ENCODE data around the gene SNRK. TPM values are rescaled to one million over a fixed set of nuclear protein-coding genes. Genes with fewer than 3 reads are reported as not detected.
A peak's percentile ranks its signal among the peaks of the same experiment; 100 is the strongest.

The SNRK gene
- total and polyA plus RNA-seq, 2 of the 13 experiments (the other 11 are each of a cell fraction or from before 2014, with no cell fraction given), result 11.4 to 16.1 TPM

DNA sequence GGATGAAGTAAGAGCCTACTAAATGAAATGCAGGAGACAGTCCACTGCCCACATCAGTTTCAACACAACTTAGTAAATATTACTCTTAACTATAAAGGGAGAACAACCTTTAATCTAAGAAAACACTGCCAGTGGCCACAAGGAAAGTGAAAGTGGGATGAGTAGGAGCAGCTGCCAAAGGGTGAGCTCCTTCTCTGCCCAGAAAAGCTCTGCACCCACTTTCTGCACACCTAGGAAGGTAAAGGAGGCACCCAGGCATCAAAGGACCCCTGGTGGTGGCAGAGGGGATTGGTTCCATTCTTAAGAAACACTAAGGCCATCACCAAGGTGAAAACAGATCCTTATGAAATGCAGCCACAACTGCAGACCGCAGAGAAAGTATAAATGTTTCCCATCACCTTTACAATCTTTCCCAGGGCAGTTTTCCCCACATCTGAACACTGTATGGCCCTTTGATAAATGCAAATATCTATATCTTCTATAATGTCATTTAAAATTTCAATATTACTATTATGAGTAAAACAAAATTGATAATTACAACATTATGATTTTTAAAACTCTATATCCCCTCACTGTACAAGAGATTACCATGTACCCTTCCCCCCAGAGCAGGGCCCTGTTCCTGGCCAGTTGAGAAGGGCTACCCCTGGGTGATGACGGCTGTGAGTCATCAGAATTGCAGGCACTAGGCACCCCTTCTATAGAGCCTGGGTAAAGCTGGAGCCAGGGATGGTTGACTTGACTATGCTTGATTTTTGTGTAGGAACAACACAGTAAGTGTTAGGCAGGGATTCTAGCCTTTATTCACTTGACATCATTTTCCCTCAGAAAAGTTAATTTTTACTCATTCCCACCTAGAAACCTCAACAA lies 92.0 kb downstream of the SNRK start (continued):
- TF ChIP-seq HNRNPL (IDR thresholded peaks at IDR 0.05; ENCODE audit: low read depth, low read length), result no peak
- TF ChIP-seq RARA (CRISPR knock-in tag; IDR thresholded peaks at IDR 0.05), result no peak
- TF ChIP-seq STAG1 (CRISPR knock-in tag; IDR thresholded peaks at IDR 0.05), result peak; percentile 82
- no peak for TF ChIP-seq ZNF737 (CRISPR knock-in tag; IDR thresholded peaks at IDR 0.05; ENCODE audit: borderline replicate concordance)
- TF ChIP-seq PBX3 (CRISPR knock-in tag; IDR thresholded peaks at IDR 0.05; ENCODE audit: borderline replicate concordance), result no peak
- TF ChIP-seq IKZF1 (IDR thresholded peaks at IDR 0.05), result no peak
- no peak for TF ChIP-seq RBFOX2 (IDR thresholded peaks at IDR 0.05; ENCODE audit: low read depth, low read length)

- POLR2A ChIA-PET, result no interaction called here
- no peak for FAIRE-seq
- H3K27me3 ChIP-seq (ENCODE audit: control insufficient read depth in 1 of 2, insufficient read depth in 2 of 2, low read length in 2 of 2), result no peaks in the 10 kb centered on the region
- H3K4me1 ChIP-seq (ENCODE audit: insufficient read depth, low read length), result no peaks in the 10 kb centered on the region; the same call in 1 of the 2 replicates
- H3K4me3 ChIP-seq (replicated peaks in 1 of 3; ENCODE audit: insufficient read depth in 1 of 3, low read depth in 2 of 3, low read length in 3 of 3), result no peak overlapping the region
- WGBS (ENCODE audit: low lambda C conversion rate), result 81% methylated on average over 3 of the region's 3 CpGs
- no peak overlapping the region for H2AFZ ChIP-seq (ENCODE audit: low read length)
- in situ Hi-C loops (cut with HindIII; ENCODE audit: extremely low pct_ligation_motif_present, low pct_unique_long_range_greater_than_20kb), result loop anchor here (5.0 kb wide), 1 partner anchor 157 kb away; no protein-coding TSS in a partner anchor
- CTCF ChIA-PET (ENCODE audit: low intra/inter-chr PET ratio, low total read pairs), result no interaction called here
- DNase-seq (ENCODE audit: low spot score), result no peak
- H3K9me3 ChIP-seq (ENCODE audit: low read length), result no peaks in the 10 kb centered on the region
- no peak overlapping the region for H3K9ac ChIP-seq (ENCODE audit: insufficient read depth, low read depth, low read length)
- no peaks in the 10 kb centered on the region for H3K79me2 ChIP-seq (ENCODE audit: insufficient read depth, low read length)
- no peak overlapping the region for H3K4me2 ChIP-seq (ENCODE audit: low read depth, low read length)
- intact Hi-C loops (cut with micrococcal nuclease; ENCODE audit: unreplicated experiment), result loop anchor here (2.0 kb wide), 1 partner anchor 419 kb away; no protein-coding TSS in a partner anchor
- no peak for ATAC-seq
- no peaks in the 10 kb centered on the region for H3K36me3 ChIP-seq (replicated peaks in 1 of 2; ENCODE audit: control insufficient read depth in 1 of 2, insufficient read depth in 2 of 2, low read length in 2 of 2)
- no peak overlapping the region for H3K27ac ChIP-seq (ENCODE audit: extremely low read length, insufficient read depth, low read length)
- no peaks in the 10 kb centered on the region for H4K20me1 ChIP-seq (ENCODE audit: insufficient read depth, low read length)
- BruUV-seq (replicated peaks), result no TSS peak
- TF ChIP-seq NCOA2 (CRISPR knock-in tag; IDR thresholded peaks at IDR 0.05), result no peak
- no peak for TF ChIP-seq DPF2 (CRISPR knock-in tag; IDR thresholded peaks at IDR 0.05; ENCODE audit: borderline replicate concordance, low read depth)
- no peak for TF ChIP-seq STAT5B (CRISPR knock-in tag; IDR thresholded peaks at IDR 0.05)
- no peak for TF ChIP-seq ZNF496 (CRISPR knock-in tag; IDR thresholded peaks at IDR 0.05; ENCODE audit: insufficient replicate concordance)
- TF ChIP-seq, protein P1, sequence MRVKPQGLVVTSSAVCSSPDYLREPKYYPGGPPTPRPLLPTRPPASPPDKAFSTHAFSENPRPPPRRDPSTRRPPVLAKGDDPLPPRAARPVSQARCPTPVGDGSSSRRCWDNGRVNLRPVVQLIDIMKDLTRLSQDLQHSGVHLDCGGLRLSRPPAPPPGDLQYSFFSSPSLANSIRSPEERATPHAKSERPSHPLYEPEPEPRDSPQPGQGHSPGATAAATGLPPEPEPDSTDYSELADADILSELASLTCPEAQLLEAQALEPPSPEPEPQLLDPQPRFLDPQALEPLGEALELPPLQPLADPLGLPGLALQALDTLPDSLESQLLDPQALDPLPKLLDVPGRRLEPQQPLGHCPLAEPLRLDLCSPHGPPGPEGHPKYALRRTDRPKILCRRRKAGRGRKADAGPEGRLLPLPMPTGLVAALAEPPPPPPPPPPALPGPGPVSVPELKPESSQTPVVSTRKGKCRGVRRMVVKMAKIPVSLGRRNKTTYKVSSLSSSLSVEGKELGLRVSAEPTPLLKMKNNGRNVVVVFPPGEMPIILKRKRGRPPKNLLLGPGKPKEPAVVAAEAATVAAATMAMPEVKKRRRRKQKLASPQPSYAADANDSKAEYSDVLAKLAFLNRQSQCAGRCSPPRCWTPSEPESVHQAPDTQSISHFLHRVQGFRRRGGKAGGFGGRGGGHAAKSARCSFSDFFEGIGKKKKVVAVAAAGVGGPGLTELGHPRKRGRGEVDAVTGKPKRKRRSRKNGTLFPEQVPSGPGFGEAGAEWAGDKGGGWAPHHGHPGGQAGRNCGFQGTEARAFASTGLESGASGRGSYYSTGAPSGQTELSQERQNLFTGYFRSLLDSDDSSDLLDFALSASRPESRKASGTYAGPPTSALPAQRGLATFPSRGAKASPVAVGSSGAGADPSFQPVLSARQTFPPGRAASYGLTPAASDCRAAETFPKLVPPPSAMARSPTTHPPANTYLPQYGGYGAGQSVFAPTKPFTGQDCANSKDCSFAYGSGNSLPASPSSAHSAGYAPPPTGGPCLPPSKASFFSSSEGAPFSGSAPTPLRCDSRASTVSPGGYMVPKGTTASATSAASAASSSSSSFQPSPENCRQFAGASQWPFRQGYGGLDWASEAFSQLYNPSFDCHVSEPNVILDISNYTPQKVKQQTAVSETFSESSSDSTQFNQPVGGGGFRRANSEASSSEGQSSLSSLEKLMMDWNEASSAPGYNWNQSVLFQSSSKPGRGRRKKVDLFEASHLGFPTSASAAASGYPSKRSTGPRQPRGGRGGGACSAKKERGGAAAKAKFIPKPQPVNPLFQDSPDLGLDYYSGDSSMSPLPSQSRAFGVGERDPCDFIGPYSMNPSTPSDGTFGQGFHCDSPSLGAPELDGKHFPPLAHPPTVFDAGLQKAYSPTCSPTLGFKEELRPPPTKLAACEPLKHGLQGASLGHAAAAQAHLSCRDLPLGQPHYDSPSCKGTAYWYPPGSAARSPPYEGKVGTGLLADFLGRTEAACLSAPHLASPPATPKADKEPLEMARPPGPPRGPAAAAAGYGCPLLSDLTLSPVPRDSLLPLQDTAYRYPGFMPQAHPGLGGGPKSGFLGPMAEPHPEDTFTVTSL (CRISPR knock-in tag; IDR thresholded peaks at IDR 0.05; ENCODE audit: borderline replicate concordance), result no peak
- TF ChIP-seq ZMYM2 (CRISPR knock-in tag; IDR thresholded peaks at IDR 0.05), result no peak
- no peak for TF ChIP-seq FOXK1 (CRISPR knock-in tag; IDR thresholded peaks at IDR 0.05; ENCODE audit: borderline replicate concordance, low read depth)
- TF ChIP-seq ZNF33A (CRISPR knock-in tag; IDR thresholded peaks at IDR 0.05; ENCODE audit: borderline replicate concordance), result no peak
- TF ChIP-seq NR2F1 (CRISPR knock-in tag; IDR thresholded peaks at IDR 0.05), result no peak
Measured at GRCh38 chr3:43379343-43379742, 93.0 kb downstream of the SNRK start.

All from HepG2 (cell line).